PC-3 (cell line): Measurements from ENCODE around the gene MPND. TPM values are rescaled to one million over a fixed set of nuclear protein-coding genes. Genes with fewer than 3 reads are reported as not detected.

Experiments
- ATAC-seq: fragments of 200-7000 bp; cut with Tn5 transposase; 2 replicates; pipeline ENCODE4 v1.9.1; 2020; ENCODE audit warnings: mild to moderate bottlenecking, moderate library complexity
- BruUV-seq: library from RNA; stranded (reverse); fragments of 400-500 nt; replicated peaks from 2 replicates; lab custom pipeline; 2021; lab: Mats Ljungman, UMichigan
- CTCF ChIA-PET: fragments of 300-600 bp; sonication (Branson Sonifier 250); formaldehyde crosslinking; loops from one replicate; lab custom pipeline; 2022; ENCODE audit warnings: antibody characterized with exemption; lab: Charles Lee
- POLR2A ChIA-PET: fragments of 300-600 bp; sonication (Branson Sonifier 250); formaldehyde crosslinking; loops from one replicate; lab custom pipeline; 2022; ENCODE audit warnings: antibody characterized with exemption; ENCODE audit not compliant: unreplicated experiment; lab: Charles Lee
- DNase-seq: peaks from one replicate; pipeline ENCODE4 v3.0.0-alpha.2; 2015
- H2AFZ ChIP-seq: fragments of 300-600 bp; sonication (generic); 2 replicates; pipeline ENCODE4 v1.6.0; 2016; ENCODE audit warnings: antibody characterized with exemption, low read length
- H3F3A ChIP-seq: fragments of 300-600 bp; sonication (generic); one replicate; pipeline ENCODE4 v1.6.0; 2017; ENCODE audit warnings: antibody characterized with exemption, low read length, control low read depth, mild to moderate bottlenecking; ENCODE audit not compliant: unreplicated experiment
- H3K27ac ChIP-seq: fragments of 300-600 bp; sonication (generic); 2 replicates; pipeline ENCODE4 v1.5.1; 2016; ENCODE audit warnings: mild to moderate bottlenecking, low read length
- H3K27me3 ChIP-seq: fragments of 300-600 bp; sonication (generic); 2 replicates; pipeline ENCODE4 v1.6.1; 2016; ENCODE audit warnings: low read length, mixed read lengths
- H3K36me3 ChIP-seq: fragments of 300-600 bp; sonication (generic); 2 replicates; pipeline ENCODE4 v1.6.1; 2016; ENCODE audit warnings: low read depth, mixed run types, low read length, mixed read lengths
- H3K4me1 ChIP-seq: fragments of 300-600 bp; sonication (generic); 2 replicates; pipeline ENCODE4 v1.5.1; 2016; ENCODE audit warnings: low read length; ENCODE audit not compliant: insufficient read depth
- H3K4me2 ChIP-seq: fragments of 300-600 bp; sonication (generic); 2 replicates; pipeline ENCODE4 v1.6.0; 2016; ENCODE audit warnings: low read length
- H3K4me3 ChIP-seq: fragments of 300-600 bp; sonication (generic); 2 replicates; pipeline ENCODE4 v1.5.1; 2016; ENCODE audit warnings: mild to moderate bottlenecking, low read length, mixed read lengths
- H3K79me2 ChIP-seq: fragments of 300-600 bp; sonication (generic); 2 replicates; pipeline ENCODE4 v1.6.1; 2017; ENCODE audit warnings: low read length, mixed read lengths
- H3K9ac ChIP-seq: fragments of 300-600 bp; sonication (generic); 2 replicates; pipeline ENCODE4 v1.6.0; 2016; ENCODE audit warnings: mild to moderate bottlenecking, low read length
- H3K9me2 ChIP-seq: fragments of 300-600 bp; sonication (generic); replicated peaks from 2 replicates; pipeline ENCODE4 v1.6.1; 2016; ENCODE audit warnings: mixed run types, low read length, mixed read lengths
- H3K9me3 ChIP-seq: fragments of 300-600 bp; sonication (generic); 2 replicates; pipeline ENCODE4 v1.6.1; 2016; ENCODE audit warnings: low read length, mixed read lengths
- H4K20me1 ChIP-seq: fragments of 300-600 bp; sonication (generic); 2 replicates; pipeline ENCODE4 v1.6.1; 2016; ENCODE audit warnings: low read length, mixed read lengths
- CTCF ChIP-seq: fragments of 300-600 bp; sonication (generic); conservative IDR thresholded peaks from 2 replicates; pipeline ENCODE4 v1.5.1; 2017; ENCODE audit warnings: antibody characterized with exemption, low read depth, mild to moderate bottlenecking, low read length
- EZH2 ChIP-seq: fragments of 300-600 bp; sonication (generic); IDR thresholded peaks from one replicate; pipeline ENCODE4 v1.6.1; 2017; ENCODE audit warnings: antibody characterized with exemption, mild to moderate bottlenecking, low read length; ENCODE audit not compliant: unreplicated experiment
- EZH2phosphoT487 ChIP-seq: fragments of 300-600 bp; sonication (generic); IDR thresholded peaks from 2 replicates; pipeline ENCODE4 v1.6.1; 2018; ENCODE audit warnings: mild to moderate bottlenecking, antibody characterized with exemption, low read length, borderline replicate concordance
- intact Hi-C: fragments of 100-400 bp; cut with micrococcal nuclease; formaldehyde crosslinking; loops from 2 replicates; pipeline ENCODE4 v1.9.0; 2023
- total RNA-seq: library from RNA; depleted of rRNA; stranded (reverse); fragments of >200 nt; gene quantifications from 2 replicates; pipeline ENCODE4 v1.2.3, GENCODE V29; 2014

MPND gene
- total RNA-seq, 1 experiment from 2014 or later: 5.6 TPM

GRCh38 chr19:4376991-4377781 is 33.8 kb downstream of the MPND start:
- Histone ChIP-seq H3K79me2 (peaks cover 53% of the 10 kb centered on the region), H3K9ac (peak overlapping the region; percentile 88), H3K9me2 (no peaks in the 10 kb centered on the region), H3K27ac (peak overlapping the region; percentile 99), H3K9me3 (no peaks in the 10 kb centered on the region), H4K20me1 (no peaks in the 10 kb centered on the region), H3K4me3 (peak overlapping the region; percentile 44; the same call in 1 of the 2 replicates), H3K4me2 (peak overlapping the region; percentile 85), H2AFZ (no peak overlapping the region), H3F3A (peaks cover 7% of the 10 kb centered on the region), H3K36me3 (no peaks in the 10 kb centered on the region), H3K27me3 (no peaks in the 10 kb centered on the region), H3K4me1 (peaks cover 73% of the 10 kb centered on the region)
- ChIA-PET CTCF (interaction anchor here (0.5 to 1.2 kb wide), 3 partner anchors 23 to 395 kb away, joined by 3 to 16 read pairs (median 5); partner anchors contain the start of gene SH3GL1), POLR2A (interaction anchor here (0.6 kb wide), 1 partner anchor 1875 kb away, joined by 6 read pairs; no protein-coding TSS in a partner anchor)
- TF ChIP-seq EZH2phosphoT487 (peak; percentile 35; the same call in 1 of the 2 replicates), EZH2 (no peak)
- ATAC-seq: peak; percentile 29
- intact Hi-C loops: no loop called here
- TSS peak; percentile 50 for BruUV-seq
- DNase-seq: peak; percentile 84

GRCh38 chr19:4378886-4379285 is 35.5 kb downstream of the MPND start:
- intact Hi-C loops: no loop called here
- Histone ChIP-seq H3K9ac (no peak overlapping the region), H3K27me3 (no peaks in the 10 kb centered on the region), H3K79me2 (peaks cover 48% of the 10 kb centered on the region), H4K20me1 (no peaks in the 10 kb centered on the region), H3K4me1 (peaks cover 66% of the 10 kb centered on the region), H3K27ac (peak overlapping the region; percentile 37; the same call in 1 of the 2 replicates), H3K4me3 (no peak overlapping the region), H3K4me2 (peak overlapping the region; percentile 48), H3F3A (peaks cover 7% of the 10 kb centered on the region), H2AFZ (no peak overlapping the region), H3K36me3 (no peaks in the 10 kb centered on the region), H3K9me3 (no peaks in the 10 kb centered on the region), H3K9me2 (no peaks in the 10 kb centered on the region)
- ChIA-PET POLR2A (no interaction called here), CTCF (no interaction called here)
- TF ChIP-seq EZH2: no peak
- TF ChIP-seq EZH2phosphoT487: no peak
- TF ChIP-seq CTCF: no peak
- DNase-seq (no peak), ATAC-seq (no peak)
- no TSS peak for BruUV-seq

GRCh38 chr19:4379383-4380253 is 36.3 kb downstream of the MPND start:
- BruUV-seq: no TSS peak
- peaks cover 59% of the 10 kb centered on the region for H3K4me1 ChIP-seq
- H2AFZ ChIP-seq: no peak overlapping the region
- H3K9me2 ChIP-seq: no peaks in the 10 kb centered on the region
- ChIA-PET CTCF (no interaction called here), POLR2A (interaction anchor here (0.6 kb wide), 1 partner anchor 291 kb away, joined by 12 read pairs; no protein-coding TSS in a partner anchor)
- H3K27ac ChIP-seq: peak overlapping the region; percentile 56
- no peaks in the 10 kb centered on the region for H3K9me3 ChIP-seq
- intact Hi-C loops: no loop called here
- no peaks in the 10 kb centered on the region for H4K20me1 ChIP-seq
- no peak overlapping the region for H3K4me3 ChIP-seq
- TF ChIP-seq CTCF: no peak
- TF ChIP-seq EZH2phosphoT487: no peak
- TF ChIP-seq EZH2: no peak
- peak; percentile 5; the same call in 1 of the 2 replicates for ATAC-seq
- H3K36me3 ChIP-seq: no peaks in the 10 kb centered on the region
- peaks cover 49% of the 10 kb centered on the region for H3K79me2 ChIP-seq
- no peak overlapping the region for H3K9ac ChIP-seq
- peak; percentile 91 for DNase-seq
- H3K4me2 ChIP-seq: peak overlapping the region; percentile 48
- peaks cover 7% of the 10 kb centered on the region for H3F3A ChIP-seq
- H3K27me3 ChIP-seq: no peaks in the 10 kb centered on the region
